H1 (cell line): Measurements from ENCODE around the gene MYRF. TPM values are rescaled to one million over a fixed set of nuclear protein-coding genes. Genes with fewer than 3 reads are reported as not detected.

ENCODE experiments used
- CTCF ChIA-PET: fragments of 300-600 bp; sonication (Branson Sonifier 250); formaldehyde crosslinking; loops from one replicate; lab custom pipeline; 2021; ENCODE audit not compliant: partially characterized antibody; lab: Charles Lee
- POLR2A ChIA-PET: fragments of 300-600 bp; sonication (Branson Sonifier 250); formaldehyde crosslinking; loops from one replicate; lab custom pipeline; 2021; ENCODE audit warnings: inconsistent platforms; ENCODE audit not compliant: partially characterized antibody; lab: Charles Lee
- DNase-seq, 2 experiments: peaks; one replicate each; pipeline versions ENCODE4 v3.0.0 to v3.0.0-alpha.2; 2010 to 2022; ENCODE audit warnings: low spot score in 2 of 2, low read depth in 1 of 2, mixed read lengths in 1 of 2
- FAIRE-seq: peaks from 2 replicates; lab custom pipeline; 2011; peaks lifted over from hg19 to GRCh38; lab: Jason Lieb, UNC
- H2AFZ ChIP-seq: 2 replicates; pipeline ENCODE4 v1.8.1; 2012; ENCODE audit warnings: low read length, inconsistent platforms
- H2AK5ac ChIP-seq: 2 replicates; pipeline ENCODE4 v1.6.1; 2013; ENCODE audit warnings: low read depth, low read length
- H2BK120ac ChIP-seq: replicated peaks from 2 replicates; pipeline ENCODE3; 2013; ENCODE audit warnings: low read depth, low read length, inconsistent platforms
- H2BK12ac ChIP-seq: 2 replicates; pipeline ENCODE4 v1.6.1; 2013; ENCODE audit warnings: low read depth, low read length
- H2BK15ac ChIP-seq: 2 replicates; pipeline ENCODE4 v1.6.1; 2013; ENCODE audit warnings: low read length
- H2BK20ac ChIP-seq: 2 replicates; pipeline ENCODE4 v1.6.1; 2013; ENCODE audit warnings: low read length
- H2BK5ac ChIP-seq: 2 replicates; pipeline ENCODE4 v1.6.1; 2013; ENCODE audit warnings: low read depth, low read length
- H3K14ac ChIP-seq: 2 replicates; pipeline ENCODE4 v1.6.1; 2013; ENCODE audit warnings: inconsistent platforms; ENCODE audit not compliant: insufficient read length
- H3K18ac ChIP-seq: 2 replicates; pipeline ENCODE4 v1.6.1; 2013; ENCODE audit warnings: low read length; ENCODE audit errors: extremely low read depth
- H3K23ac ChIP-seq: 2 replicates; pipeline ENCODE4 v1.6.1; 2013; ENCODE audit warnings: inconsistent platforms; ENCODE audit not compliant: insufficient read length
- H3K23me2 ChIP-seq: 2 replicates; pipeline ENCODE4 v1.6.1; 2013; ENCODE audit warnings: low read depth, low read length
- H3K27ac ChIP-seq: 2 replicates; pipeline ENCODE4 v1.6.1; 2011; ENCODE audit warnings: low read depth, low read length, inconsistent platforms
- H3K27me3 ChIP-seq, 4 experiments: replicated peaks in 1 of 4; 1 replicate in 1 of 4; 2 replicates in 3 of 4; pipeline versions ENCODE4 v1.6.1 to v1.8.1; 2011 to 2013; ENCODE audit warnings: low read length in 3 of 4, mild to moderate bottlenecking in 3 of 4, inconsistent platforms in 2 of 4, mixed read lengths in 2 of 4, moderate library complexity in 1 of 4; ENCODE audit not compliant: control insufficient read depth in 3 of 4, insufficient read depth in 3 of 4; ENCODE audit errors: extremely low read depth in 1 of 4
- H3K36me3 ChIP-seq, 4 experiments: 2 replicates each; pipeline versions ENCODE4 v1.6.1 to v1.8.1; 2011 to 2013; ENCODE audit warnings: mild to moderate bottlenecking in 4 of 4, low read length in 3 of 4, moderate library complexity in 2 of 4, control low read depth in 1 of 4, inconsistent platforms in 1 of 4; ENCODE audit not compliant: insufficient read depth in 4 of 4, control insufficient read depth in 2 of 4
- H3K4ac ChIP-seq: replicated peaks from 2 replicates; pipeline ENCODE3; 2013; ENCODE audit warnings: low read length, low read depth, mixed read lengths, inconsistent platforms; ENCODE audit not compliant: insufficient read length
- H3K4me1 ChIP-seq, 4 experiments: replicated peaks in 1 of 4; 1 replicate in 1 of 4; 2 replicates in 3 of 4; pipeline versions ENCODE4 v1.6.1 to v1.8.1; 2011 to 2013; ENCODE audit warnings: low read length in 3 of 4, inconsistent platforms in 2 of 4, mixed read lengths in 1 of 4; ENCODE audit not compliant: insufficient read depth in 4 of 4, control insufficient read depth in 3 of 4
- H3K4me2 ChIP-seq, 2 experiments: 2 replicates each; pipeline versions ENCODE4 v1.6.1 to v1.8.1; 2011 to 2013; ENCODE audit warnings: low read depth in 2 of 2, low read length in 2 of 2, control low read depth in 1 of 2, inconsistent platforms in 1 of 2, mild to moderate bottlenecking in 1 of 2; ENCODE audit not compliant: insufficient read depth in 1 of 2
- H3K4me3 ChIP-seq, 4 experiments: fragments of 200-600, 300-600 bp in 1 of 4; sonication (generic), shearing (Covaris generic), sonication (Bioruptor Twin) in 1 of 4; 2 replicates each; pipeline versions ENCODE4 v1.5.1 to v1.8.1; 2011 to 2016; ENCODE audit warnings: low read length in 4 of 4, low read depth in 3 of 4, control low read depth in 2 of 4, inconsistent platforms in 2 of 4, mild to moderate bottlenecking in 2 of 4, mixed read lengths in 1 of 4, moderate library complexity in 1 of 4; ENCODE audit not compliant: insufficient read depth in 2 of 4; ENCODE audit errors: extremely low read depth in 1 of 4
- H3K56ac ChIP-seq: replicated peaks from 2 replicates; pipeline ENCODE3; 2013; ENCODE audit warnings: low read depth, mild to moderate bottlenecking, mixed read lengths, low read length, inconsistent platforms; ENCODE audit not compliant: insufficient read length
- H3K79me1 ChIP-seq: 2 replicates; pipeline ENCODE4 v1.6.1; 2013; ENCODE audit warnings: low read depth, low read length, control low read depth
- H3K79me2 ChIP-seq, 2 experiments: 2 replicates each; pipeline versions ENCODE4 v1.6.1 to v1.8.1; 2012 to 2013; ENCODE audit warnings: low read length in 2 of 2, mild to moderate bottlenecking in 2 of 2, inconsistent platforms in 1 of 2; ENCODE audit not compliant: insufficient read depth in 2 of 2, control insufficient read depth in 1 of 2
- H3K9ac ChIP-seq, 4 experiments: replicated peaks in 1 of 4; 1 replicate in 1 of 4; 2 replicates in 3 of 4; pipeline versions ENCODE4 v1.6.1 to v1.8.1; 2011 to 2013; ENCODE audit warnings: low read depth in 3 of 4, low read length in 3 of 4, control low read depth in 2 of 4, mild to moderate bottlenecking in 2 of 4, moderate library complexity in 2 of 4, inconsistent platforms in 1 of 4; ENCODE audit errors: extremely low read depth in 1 of 4
- H3K9me3 ChIP-seq, 2 experiments: 2 replicates each; pipeline versions ENCODE4 v1.6.1 to v1.8.1; 2012 to 2013; ENCODE audit warnings: mild to moderate bottlenecking in 2 of 2, moderate library complexity in 2 of 2, control low read depth in 1 of 2, inconsistent platforms in 1 of 2, low read depth in 1 of 2, low read length in 1 of 2, mixed read lengths in 1 of 2; ENCODE audit not compliant: insufficient read depth in 2 of 2
- H4K20me1 ChIP-seq, 2 experiments: replicated peaks in 1 of 2; 2 replicates each; pipeline versions ENCODE3 to v1.8.1; 2011 to 2013; ENCODE audit warnings: inconsistent platforms in 2 of 2, low read length in 2 of 2, mild to moderate bottlenecking in 1 of 2; ENCODE audit not compliant: insufficient read depth in 2 of 2, control insufficient read depth in 1 of 2
- H4K5ac ChIP-seq: 2 replicates; pipeline ENCODE4 v1.6.1; 2013; ENCODE audit warnings: low read length, low read depth, mixed read lengths, inconsistent platforms; ENCODE audit not compliant: insufficient read length
- H4K8ac ChIP-seq: 2 replicates; pipeline ENCODE4 v1.8.0; 2013; ENCODE audit warnings: mild to moderate bottlenecking, moderate library complexity, low read length, inconsistent platforms; ENCODE audit not compliant: insufficient read depth; ENCODE audit errors: extremely low read depth
- H4K91ac ChIP-seq: replicated peaks from 2 replicates; pipeline ENCODE3; 2013; ENCODE audit warnings: low read length, mixed read lengths, inconsistent platforms; ENCODE audit not compliant: insufficient read length
- BACH1 ChIP-seq: IDR thresholded peaks from 2 replicates; pipeline ENCODE4 v1.6.1; 2012; ENCODE audit warnings: low read length, improper control_type of control experiment
- CHD2 ChIP-seq: IDR thresholded peaks from 2 replicates; pipeline ENCODE4 v1.6.1; 2012; ENCODE audit warnings: low read length, improper control_type of control experiment
- FOSL1 ChIP-seq: IDR thresholded peaks from 2 replicates; pipeline ENCODE4 v1.6.1; 2011; ENCODE audit warnings: mild to moderate bottlenecking, low read depth, low read length, moderate library complexity; ENCODE audit not compliant: insufficient read depth
- KDM4A ChIP-seq: IDR thresholded peaks from one replicate; pipeline ENCODE4 v1.7.1; 2012; ENCODE audit warnings: low read depth, mild to moderate bottlenecking, moderate library complexity, low read length, inconsistent platforms; ENCODE audit not compliant: severe bottlenecking
- PHF8 ChIP-seq: fragments of 200-600 bp; sonication (generic); conservative IDR thresholded peaks from 2 replicates; pipeline ENCODE4 v1.7.1; 2012; ENCODE audit warnings: low read depth, mild to moderate bottlenecking, inconsistent platforms, low read length, moderate library complexity
- POU5F1 ChIP-seq: IDR thresholded peaks from 2 replicates; pipeline ENCODE4 v1.6.1; 2011; ENCODE audit warnings: low read depth, mild to moderate bottlenecking, low read length, moderate library complexity
- RFX5 ChIP-seq: IDR thresholded peaks from 2 replicates; pipeline ENCODE4 v1.6.1; 2011; ENCODE audit warnings: low read depth, low read length, improper control_type of control experiment, borderline replicate concordance
- SIRT6 ChIP-seq: IDR thresholded peaks from one replicate; pipeline ENCODE4 v1.7.1; 2012; ENCODE audit warnings: low read length, inconsistent platforms
- SP4 ChIP-seq: IDR thresholded peaks from 2 replicates; pipeline ENCODE4 v1.6.1; 2012; ENCODE audit warnings: low read length, inconsistent platforms
- WGBS, 2 experiments: shearing (Covaris generic) in 1 of 2; methylation state at CpG; one replicate each; pipeline versions ENCODE4 v1.1.6 to v1.1.7; 2013 to 2015; ENCODE audit warnings: low lambda C conversion rate in 2 of 2, mixed read lengths in 2 of 2, inconsistent platforms in 1 of 2, low coverage in 1 of 2, missing lambda C conversion rate in 1 of 2; ENCODE audit not compliant: insufficient replicate concordance in 2 of 2, insufficient coverage in 1 of 2, insufficient read length in 1 of 2; ENCODE audit errors: extremely low coverage in 1 of 2, missing lambda C conversion rate in 1 of 2; 5-methylcytosine and 5-hydroxymethylcytosine counted together
- polyA plus RNA-seq, 7 experiments: library from polyadenylated mRNA; depleted of rRNA in 3 of 7; stranded (reverse) in 5 of 7; unstranded in 2 of 7; fragments of >200 nt in 5 of 7; fragments of 200-250 nt in 2 of 7; gene quantifications; 1 replicate in 5 of 7; 2 replicates in 1 of 7; 4 replicates in 1 of 7; pipeline versions ENCODE4 v1.2.1 to v1.2.3, GENCODE V29; 2011 to 2013; ENCODE audit warnings: missing spikeins in 2 of 7, mixed read lengths in 2 of 7
- total RNA-seq: library from RNA; stranded (reverse); fragmentation: NEBNext Ultra II Directional; extraction: Animal tissue kit (Norgen Biotek cat#: 25700); gene quantifications from 2 replicates; pipeline ENCODE4 v1.2.1, GENCODE V29; 2021
- TF ChIP-seq, protein P1 (sequence below), 3 experiments: IDR thresholded peaks; 1 replicate in 2 of 3; 2 replicates in 1 of 3; pipeline versions ENCODE4 v1.5.1 to v1.6.1; 2011; ENCODE audit warnings: low read length in 3 of 3, mild to moderate bottlenecking in 3 of 3, inconsistent platforms in 2 of 3, low read depth in 1 of 3, moderate library complexity in 1 of 3; ENCODE audit not compliant: insufficient read depth in 1 of 3; ENCODE audit errors: control extremely low read depth in 1 of 3
- TF ChIP-seq, protein P2 (sequence below): IDR thresholded peaks from 2 replicates; pipeline ENCODE4 v1.6.1; 2011; ENCODE audit warnings: low read depth, mild to moderate bottlenecking, low read length; ENCODE audit not compliant: insufficient read depth

Gene MYRF
- total and polyA plus RNA-seq, 2 of the 8 experiments (the other 6 are each of a cell fraction or from before 2014, with no cell fraction given): 6.0 to 6.1 TPM

DNA sequence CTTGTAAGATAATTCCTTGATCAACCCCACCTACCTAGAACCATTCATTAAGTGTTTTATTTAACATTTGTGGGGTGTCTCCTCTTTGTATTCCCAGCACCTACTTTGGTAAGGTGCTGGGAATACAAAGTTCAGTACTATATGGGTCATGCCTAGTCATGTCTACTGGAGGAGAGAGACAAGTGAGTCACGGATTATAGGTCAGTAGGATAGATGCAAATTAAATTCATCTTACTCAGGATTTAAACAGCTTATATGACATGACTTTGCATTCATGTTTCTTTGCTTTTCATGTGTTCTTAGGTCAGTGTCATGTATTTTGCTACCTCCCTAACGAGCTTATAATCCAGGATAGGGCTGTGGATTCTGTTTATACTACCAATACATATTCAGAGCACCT lies 67.7 kb downstream of the MYRF start:
- Histone ChIP-seq H2BK5ac (no peak overlapping the region), H4K5ac (no peak overlapping the region), H3K23me2 (peaks cover 5% of the 10 kb centered on the region; the same call in 1 of the 2 replicates), H3K4me2 (no peak overlapping the region), H3K23ac (no peak overlapping the region), H3K56ac (no peak overlapping the region), H2AK5ac (no peak overlapping the region), H4K91ac (no peak overlapping the region), H2BK120ac (no peak overlapping the region), H3K14ac (no peak overlapping the region), H3K79me2 (peaks cover 0 to 30% of the 10 kb centered on the region in 2 experiments; a peak in 2 of 4 replicates), H2BK12ac (no peak overlapping the region), H3K9me3 (no peaks in the 10 kb centered on the region), H4K20me1 (no peaks in the 10 kb centered on the region), H2AFZ (no peak overlapping the region), H3K4ac (no peak overlapping the region), H3K36me3 (0 out of 8 replicates have a peak, but pooled peaks cover 0 to 3% (median 0%) of the 10 kb centered on the region in 4 experiments), H3K79me1 (no peaks in the 10 kb centered on the region; the same call in 1 of the 2 replicates), H4K8ac (no peak overlapping the region), H3K9ac (no peak overlapping the region), H3K27me3 (no peaks in the 10 kb centered on the region), H3K18ac (no peak overlapping the region), H3K27ac (no peak overlapping the region), H3K4me1 (peaks cover 0 to 5% (median 4%) of the 10 kb centered on the region in 4 experiments; a peak in 5 of 7 replicates), H2BK20ac (no peak overlapping the region), H3K4me3 (no peak overlapping the region), H2BK15ac (no peak overlapping the region)
- FAIRE-seq: no peak
- ChIA-PET POLR2A (interaction anchor here (13.1 to 16.2 kb wide), 2 partner anchors 8 to 22 kb away, joined by 210 to 354 read pairs; partner anchors contain the start of genes FADS2, FEN1 and TMEM258), CTCF (interaction anchor here (1.0 to 1.3 kb wide), 4 partner anchors 9 to 261 kb away, joined by 3 to 4 read pairs (median 4); no protein-coding TSS in a partner anchor)
- no peak for DNase-seq
- WGBS, 2 experiments: 93% methylated on average over 2 of the region's 2 CpGs; no CpG with 5 or more reads in 1 of the 2 experiments
- TF ChIP-seq, protein P1, sequence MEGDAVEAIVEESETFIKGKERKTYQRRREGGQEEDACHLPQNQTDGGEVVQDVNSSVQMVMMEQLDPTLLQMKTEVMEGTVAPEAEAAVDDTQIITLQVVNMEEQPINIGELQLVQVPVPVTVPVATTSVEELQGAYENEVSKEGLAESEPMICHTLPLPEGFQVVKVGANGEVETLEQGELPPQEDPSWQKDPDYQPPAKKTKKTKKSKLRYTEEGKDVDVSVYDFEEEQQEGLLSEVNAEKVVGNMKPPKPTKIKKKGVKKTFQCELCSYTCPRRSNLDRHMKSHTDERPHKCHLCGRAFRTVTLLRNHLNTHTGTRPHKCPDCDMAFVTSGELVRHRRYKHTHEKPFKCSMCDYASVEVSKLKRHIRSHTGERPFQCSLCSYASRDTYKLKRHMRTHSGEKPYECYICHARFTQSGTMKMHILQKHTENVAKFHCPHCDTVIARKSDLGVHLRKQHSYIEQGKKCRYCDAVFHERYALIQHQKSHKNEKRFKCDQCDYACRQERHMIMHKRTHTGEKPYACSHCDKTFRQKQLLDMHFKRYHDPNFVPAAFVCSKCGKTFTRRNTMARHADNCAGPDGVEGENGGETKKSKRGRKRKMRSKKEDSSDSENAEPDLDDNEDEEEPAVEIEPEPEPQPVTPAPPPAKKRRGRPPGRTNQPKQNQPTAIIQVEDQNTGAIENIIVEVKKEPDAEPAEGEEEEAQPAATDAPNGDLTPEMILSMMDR (IDR thresholded peaks at IDR 0.05; ENCODE audit: control extremely low read depth in 1 of 3, insufficient read depth in 1 of 3, low read depth in 1 of 3, low read length in 3 of 3): no peak
- no peak for TF ChIP-seq SIRT6
- no peak for TF ChIP-seq KDM4A
- no peak for TF ChIP-seq SP4
- no peak for TF ChIP-seq CHD2
- no peak for TF ChIP-seq PHF8
- TF ChIP-seq POU5F1: no peak
- no peak for TF ChIP-seq FOSL1
- TF ChIP-seq, protein P2, sequence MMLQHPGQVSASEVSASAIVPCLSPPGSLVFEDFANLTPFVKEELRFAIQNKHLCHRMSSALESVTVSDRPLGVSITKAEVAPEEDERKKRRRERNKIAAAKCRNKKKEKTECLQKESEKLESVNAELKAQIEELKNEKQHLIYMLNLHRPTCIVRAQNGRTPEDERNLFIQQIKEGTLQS: no peak
- TF ChIP-seq BACH1: no peak
- TF ChIP-seq RFX5: no peak
